Parathyroid adenoma (tissue), 2 donors: ENCODE measurements around the gene TOMM6.

Source experiments
- H2AFZ ChIP-seq: fragments of 300-600 bp; sonication (generic); one replicate; pipeline ENCODE4 v1.7.0; 2017; ENCODE audit warnings: antibody characterized with exemption, mild to moderate bottlenecking
- H3K27ac ChIP-seq: fragments of 300-600 bp; sonication (generic); one replicate; pipeline ENCODE4 v1.7.0; 2017
- H3K27me3 ChIP-seq: fragments of 300-600 bp; sonication (generic); one replicate; pipeline ENCODE4 v1.7.0; 2017; ENCODE audit warnings: low read length; ENCODE audit not compliant: control insufficient read depth, insufficient read depth
- H3K36me3 ChIP-seq: fragments of 300-600 bp; sonication (generic); one replicate; pipeline ENCODE4 v1.7.0; 2017; ENCODE audit warnings: low read length; ENCODE audit not compliant: control insufficient read depth, insufficient read depth
- H3K4me1 ChIP-seq: fragments of 300-600 bp; sonication (generic); one replicate; pipeline ENCODE4 v1.7.0; 2017; ENCODE audit warnings: control low read depth
- H3K4me2 ChIP-seq: fragments of 300-600 bp; sonication (generic); one replicate; pipeline ENCODE4 v1.7.0; 2017; ENCODE audit warnings: low read length
- H3K4me3 ChIP-seq: fragments of 300-600 bp; sonication (generic); one replicate; pipeline ENCODE4 v1.7.0; 2017; ENCODE audit warnings: low read depth, low read length
- H3K79me2 ChIP-seq: fragments of 300-600 bp; sonication (generic); one replicate; pipeline ENCODE4 v1.7.0; 2017; ENCODE audit warnings: control low read depth
- H3K9ac ChIP-seq: fragments of 300-600 bp; sonication (generic); one replicate; pipeline ENCODE4 v1.7.0; 2017; ENCODE audit warnings: mild to moderate bottlenecking
- H3K9me3 ChIP-seq: fragments of 300-600 bp; sonication (generic); one replicate; pipeline ENCODE4 v1.7.0; 2017; ENCODE audit warnings: low read length; ENCODE audit not compliant: control insufficient read depth
- CTCF ChIP-seq: fragments of 300-600 bp; sonication (generic); IDR thresholded peaks from one replicate; pipeline ENCODE4 v1.7.0; 2017; ENCODE audit warnings: antibody characterized with exemption, mild to moderate bottlenecking
- donor health status: primary hyperparathyroidism.

TOMM6 gene

GRCh38 chr6:41779788-41780550, 7.5 kb upstream of the TOMM6 start, which contains the start of gene FRS3:
Gene FRS3, minus strand, starts transcription at chr6:41779900. Its CDS starts 2,913 bp downstream, at chr6:41776987.
- Histone ChIP-seq H3K9ac (no peak within 1 kb of the TSS), H3K27ac (peak within 1 kb of the TSS; percentile 72), H3K27me3 (no peaks in the 10 kb centered on the region), H3K36me3 (no peaks in the 10 kb centered on the region), H3K4me3 (peak within 1 kb of the TSS; percentile 70), H3K4me1 (peaks cover 12% of the 10 kb centered on the region), H3K9me3 (no peaks in the 10 kb centered on the region), H2AFZ (peak within 1 kb of the TSS; percentile 85), H3K79me2 (no peaks in the 10 kb centered on the region), H3K4me2 (peak within 1 kb of the TSS; percentile 96)
- peak; percentile 98 for TF ChIP-seq CTCF

GRCh38 chr6:41780551-41781365, 6.7 kb upstream of the TOMM6 start, which contains the start of gene PRICKLE4:
Gene PRICKLE4, plus strand, starts transcription at chr6:41780782. Its CDS starts 2,692 bp downstream, at chr6:41783474.
- peak within 1 kb of the TSS; percentile 72 for H3K27ac ChIP-seq
- H3K9me3 ChIP-seq: no peaks in the 10 kb centered on the region
- peak within 1 kb of the TSS; percentile 70 for H3K4me3 ChIP-seq
- H3K27me3 ChIP-seq: no peaks in the 10 kb centered on the region
- no peaks in the 10 kb centered on the region for H3K36me3 ChIP-seq
- peaks cover 12% of the 10 kb centered on the region for H3K4me1 ChIP-seq
- no peak within 1 kb of the TSS for H3K9ac ChIP-seq
- no peaks in the 10 kb centered on the region for H3K79me2 ChIP-seq
- H3K4me2 ChIP-seq: peak within 1 kb of the TSS; percentile 96
- peak within 1 kb of the TSS; percentile 85 for H2AFZ ChIP-seq
- no peak for TF ChIP-seq CTCF

GRCh38 chr6:41781366-41781730, 6.1 kb upstream of the TOMM6 start:
- TF ChIP-seq CTCF: no peak
- peak overlapping the region; percentile 96 for H3K4me2 ChIP-seq
- no peaks in the 10 kb centered on the region for H3K27me3 ChIP-seq
- H2AFZ ChIP-seq: peak overlapping the region; percentile 85
- peak overlapping the region; percentile 72 for H3K27ac ChIP-seq
- H3K79me2 ChIP-seq: no peaks in the 10 kb centered on the region
- H3K4me1 ChIP-seq: peaks cover 17% of the 10 kb centered on the region
- H3K9me3 ChIP-seq: no peaks in the 10 kb centered on the region
- no peaks in the 10 kb centered on the region for H3K36me3 ChIP-seq
- peak overlapping the region; percentile 70 for H3K4me3 ChIP-seq
- no peak overlapping the region for H3K9ac ChIP-seq

GRCh38 chr6:41783106-41783780, 4.3 kb upstream of the TOMM6 start:
- no peaks in the 10 kb centered on the region for H3K9me3 ChIP-seq
- no peak overlapping the region for H3K4me3 ChIP-seq
- H3K27ac ChIP-seq: no peak overlapping the region
- no peak overlapping the region for H3K9ac ChIP-seq
- H3K79me2 ChIP-seq: no peaks in the 10 kb centered on the region
- H3K36me3 ChIP-seq: no peaks in the 10 kb centered on the region
- H3K4me2 ChIP-seq: no peak overlapping the region
- TF ChIP-seq CTCF: no peak
- H2AFZ ChIP-seq: no peak overlapping the region
- H3K4me1 ChIP-seq: peaks cover 17% of the 10 kb centered on the region
- H3K27me3 ChIP-seq: no peaks in the 10 kb centered on the region
